ENCODE measurements around the gene AVEN. TPM values are rescaled to one million over a fixed set of nuclear protein-coding genes. Genes with fewer than 3 reads are reported as not detected.

Gene AVEN
- total RNA-seq, 1 experiment from 2014 or later: 17.0 TPM

DNA sequence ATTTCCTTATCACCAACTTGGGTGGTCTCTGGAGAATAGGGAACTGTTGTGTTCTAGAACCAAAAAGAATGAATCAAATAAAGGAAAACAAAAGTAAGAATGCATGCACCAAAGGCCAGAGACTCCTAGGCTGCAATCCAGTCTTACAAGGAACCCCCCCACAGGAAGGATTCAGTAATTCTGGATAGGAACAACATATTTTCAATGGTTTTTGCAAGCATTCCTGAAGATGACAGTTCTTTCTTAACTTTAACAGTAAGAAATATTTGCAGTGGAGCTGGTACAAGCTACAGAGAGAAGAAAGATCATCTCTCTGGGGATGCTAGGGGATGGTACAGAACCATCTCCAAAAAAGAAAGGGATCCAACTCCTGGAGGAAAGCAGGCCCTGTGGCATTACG lies 186.9 kb downstream of the AVEN start:
- Histone ChIP-seq H3K4me1 (ENCODE audit: insufficient read depth, low read length, poor library complexity, severe bottlenecking) (no peaks in the 10 kb centered on the region), H3K36me3 (ENCODE audit: insufficient read depth, low read length, poor library complexity, severe bottlenecking) (no peaks in the 10 kb centered on the region), H3K4me3 (ENCODE audit: low read depth, low read length, poor library complexity, severe bottlenecking) (no peak overlapping the region), H3K27me3 (replicated peaks; ENCODE audit: insufficient read depth, low read depth, low read length, poor library complexity) (no peaks in the 10 kb centered on the region), H3K27ac (ENCODE audit: low read depth, low read length, poor library complexity, severe bottlenecking) (no peak overlapping the region), H3K9me3 (ENCODE audit: low read depth, low read length, poor library complexity, severe bottlenecking) (no peaks in the 10 kb centered on the region)
- intact Hi-C loops (cut with micrococcal nuclease; ENCODE audit: unreplicated experiment): no loop called here
- ChIA-PET CTCF (no interaction called here), POLR2A (ENCODE audit: low non-redundant PET) (no interaction called here)
- no TSS peak for BruUV-seq (replicated peaks)
- TF ChIP-seq CTCF (conservative IDR thresholded peaks at IDR 0.05; ENCODE audit: low read depth, low read length) (no peak), EZH2 (IDR thresholded peaks at IDR 0.05; ENCODE audit: borderline replicate concordance, low read depth, low read length, poor library complexity, severe bottlenecking) (no peak)
- no peak for DNase-seq (ENCODE audit: low spot score)

DNA sequence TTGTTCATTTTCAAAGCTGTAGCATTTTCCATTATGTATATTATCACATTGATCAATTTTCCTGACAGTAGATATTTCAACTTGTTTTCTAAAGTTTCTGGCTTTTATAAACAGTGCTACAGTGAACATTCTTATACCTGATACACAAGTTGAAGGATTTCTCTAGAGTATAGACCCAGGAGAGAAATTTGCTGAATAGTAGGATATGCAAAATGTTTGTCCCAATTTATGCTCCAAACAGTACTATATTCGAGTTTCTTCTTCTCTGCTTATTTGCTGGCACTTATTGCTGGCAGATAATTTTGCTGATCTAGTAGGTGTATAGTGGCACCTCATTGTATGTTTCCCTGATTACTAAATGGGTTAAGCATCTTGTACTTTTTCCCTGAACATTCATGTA lies 187.9 kb downstream of the AVEN start:
- H3K4me1 ChIP-seq (ENCODE audit: insufficient read depth, low read length, poor library complexity, severe bottlenecking): no peaks in the 10 kb centered on the region
- H3K36me3 ChIP-seq (ENCODE audit: insufficient read depth, low read length, poor library complexity, severe bottlenecking): no peaks in the 10 kb centered on the region
- TF ChIP-seq CTCF (conservative IDR thresholded peaks at IDR 0.05; ENCODE audit: low read depth, low read length): no peak
- no peak for TF ChIP-seq EZH2 (IDR thresholded peaks at IDR 0.05; ENCODE audit: borderline replicate concordance, low read depth, low read length, poor library complexity, severe bottlenecking)
- no TSS peak for BruUV-seq (replicated peaks)
- intact Hi-C loops (cut with micrococcal nuclease; ENCODE audit: unreplicated experiment): no loop called here
- H3K9me3 ChIP-seq (ENCODE audit: low read depth, low read length, poor library complexity, severe bottlenecking): no peaks in the 10 kb centered on the region
- no peak for DNase-seq (ENCODE audit: low spot score)
- ChIA-PET POLR2A (ENCODE audit: low non-redundant PET) (no interaction called here), CTCF (no interaction called here)
- H3K4me3 ChIP-seq (ENCODE audit: low read depth, low read length, poor library complexity, severe bottlenecking): no peak overlapping the region
- no peaks in the 10 kb centered on the region for H3K27me3 ChIP-seq (replicated peaks; ENCODE audit: insufficient read depth, low read depth, low read length, poor library complexity)
- H3K27ac ChIP-seq (ENCODE audit: low read depth, low read length, poor library complexity, severe bottlenecking): no peak overlapping the region

- TF ChIP-seq EZH2 (IDR thresholded peaks at IDR 0.05; ENCODE audit: borderline replicate concordance, low read depth, low read length, poor library complexity, severe bottlenecking) (no peak), CTCF (conservative IDR thresholded peaks at IDR 0.05; ENCODE audit: low read depth, low read length) (no peak)
- ChIA-PET CTCF (no interaction called here), POLR2A (ENCODE audit: low non-redundant PET) (no interaction called here)
- intact Hi-C loops (cut with micrococcal nuclease; ENCODE audit: unreplicated experiment): no loop called here
- H3K27me3 ChIP-seq (replicated peaks; ENCODE audit: insufficient read depth, low read depth, low read length, poor library complexity): no peaks in the 10 kb centered on the region
- DNase-seq (ENCODE audit: low spot score): no peak
- H3K27ac ChIP-seq (ENCODE audit: low read depth, low read length, poor library complexity, severe bottlenecking): no peak overlapping the region
- no peaks in the 10 kb centered on the region for H3K9me3 ChIP-seq (ENCODE audit: low read depth, low read length, poor library complexity, severe bottlenecking)
- H3K4me3 ChIP-seq (ENCODE audit: low read depth, low read length, poor library complexity, severe bottlenecking): no peak overlapping the region
- no TSS peak for BruUV-seq (replicated peaks)
- H3K4me1 ChIP-seq (ENCODE audit: insufficient read depth, low read length, poor library complexity, severe bottlenecking): no peaks in the 10 kb centered on the region
- no peaks in the 10 kb centered on the region for H3K36me3 ChIP-seq (ENCODE audit: insufficient read depth, low read length, poor library complexity, severe bottlenecking)
Measured at GRCh38 chr15:33848011-33848410, 191.0 kb downstream of the AVEN start.
